ENCODE data around the gene AP2S1.
A peak's percentile ranks its signal among the peaks of the same experiment; 100 is the strongest.
"Not testable (repeated sequence)": the region's sequence is repeated elsewhere in the genome, so short reads cannot be mapped to it uniquely, and the experiment has no call there.

The AP2S1 gene

DNA sequence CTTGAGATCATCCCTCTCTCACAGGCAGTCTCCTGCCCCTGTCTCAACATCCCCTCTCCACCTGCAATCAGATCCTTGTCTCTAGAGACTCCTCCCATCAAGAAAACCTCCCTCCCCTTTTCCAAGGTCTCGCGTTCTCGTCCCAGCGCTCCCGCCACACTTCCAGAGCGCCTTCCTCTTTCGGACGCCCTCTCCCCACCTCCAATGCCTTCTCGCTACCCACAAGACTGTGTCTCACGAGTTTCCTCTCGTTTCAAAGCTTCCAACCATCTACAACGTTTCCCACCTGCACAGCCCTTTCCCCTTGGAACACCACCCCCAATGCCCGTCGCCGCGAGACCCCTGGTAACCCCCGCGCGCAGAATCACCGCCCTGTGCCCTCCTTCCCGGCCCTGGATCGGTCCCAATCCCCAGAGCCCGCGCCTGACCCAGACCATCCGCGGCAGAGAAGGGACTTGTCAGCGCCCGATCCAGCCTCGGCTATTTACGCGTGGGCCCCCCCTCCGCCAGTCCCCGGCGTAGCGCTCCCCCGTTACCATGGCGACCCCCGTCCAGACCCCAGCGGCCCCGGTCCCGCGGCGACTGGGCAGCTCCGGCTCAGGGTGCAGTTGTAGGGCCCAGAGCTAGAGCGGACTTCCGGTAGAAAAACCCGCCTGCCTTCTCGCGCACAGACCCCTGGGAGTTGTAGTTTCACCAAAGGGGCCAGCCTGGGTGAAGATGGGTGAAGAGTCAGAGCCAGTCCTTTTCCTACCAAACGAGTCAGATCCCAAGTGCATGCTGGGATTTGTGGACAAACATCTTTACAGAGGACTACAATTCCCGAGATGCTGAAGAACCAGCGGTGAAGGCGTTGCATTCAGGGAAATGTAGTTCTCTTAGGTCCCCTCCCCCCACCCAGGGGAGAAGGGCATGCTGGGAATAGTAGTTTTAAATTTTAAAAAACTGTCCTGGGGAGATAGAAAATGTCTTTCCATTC, at the start of gene AP2S1:
Gene AP2S1 (minus strand): TSS at position 619 of the 976 bp plus-strand sequence. CDS start 80 bp downstream, at position 539.
- peak; percentile 98 to 99 for DNase-seq (ENCODE audit: low read depth in 2 of 2)

- DNase-seq (ENCODE audit: low read depth in 2 of 2): no peak
Observed at GRCh38 chr19:46900341-46900740, 49.7 kb upstream of the AP2S1 start.

DNA sequence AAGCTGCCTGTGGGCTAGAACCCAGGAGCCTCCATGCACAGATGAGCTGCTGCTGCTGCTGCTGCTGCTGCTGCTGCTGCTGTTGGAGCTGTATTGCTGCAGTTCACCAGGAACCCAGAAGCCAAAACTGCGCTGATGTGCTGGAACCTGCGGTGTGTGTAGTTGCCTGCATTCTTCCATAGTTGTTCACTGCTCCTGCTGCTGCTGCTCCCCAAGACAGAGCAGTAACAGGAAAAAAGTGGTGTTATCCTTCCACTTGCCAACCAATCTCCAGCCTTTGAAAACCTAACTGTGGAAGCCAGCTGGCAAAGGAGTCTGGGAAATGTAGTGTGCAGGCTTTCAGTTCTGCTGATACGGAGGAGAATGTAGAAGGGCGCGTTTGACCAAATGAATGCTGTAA, 48.1 kb upstream of the AP2S1 start:
- DNase-seq (ENCODE audit: low read depth in 2 of 2): no peak

DNA sequence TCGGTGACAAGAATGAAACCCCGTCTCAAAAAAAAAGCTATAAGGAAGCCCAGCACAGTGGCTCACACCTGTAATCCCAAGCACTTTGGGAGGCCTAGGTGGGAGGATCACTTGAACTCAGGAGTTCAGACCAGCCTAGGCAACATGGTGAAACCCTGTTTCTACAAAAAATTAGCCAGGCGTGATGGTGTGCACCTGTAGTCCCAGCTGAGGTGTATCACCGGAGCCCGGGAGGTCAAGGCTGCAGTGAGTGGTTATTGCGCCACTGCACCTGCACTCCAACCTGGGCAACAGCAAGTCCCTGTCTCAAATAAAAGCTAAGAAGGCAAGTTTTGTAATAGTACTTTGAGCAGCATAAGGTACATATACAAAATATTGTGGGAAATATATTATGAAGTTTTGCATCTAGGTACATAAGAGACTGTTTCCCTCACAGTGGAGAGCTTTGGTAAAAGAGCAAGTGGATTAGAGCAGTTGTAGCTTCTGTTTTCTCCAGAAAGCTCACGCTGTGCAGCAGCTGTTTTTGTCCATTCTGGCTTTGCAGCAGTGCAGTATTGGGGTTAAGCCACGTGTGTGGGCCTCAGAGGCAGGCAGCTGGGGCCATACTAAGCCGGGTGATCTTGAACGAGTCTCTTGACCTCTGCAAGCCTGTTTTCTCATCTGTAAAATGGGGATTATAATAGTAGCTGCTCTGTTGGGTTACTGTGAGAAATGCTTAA, 45.6 kb upstream of the AP2S1 start:
- no peak for DNase-seq (ENCODE audit: low read depth in 2 of 2)

DNA sequence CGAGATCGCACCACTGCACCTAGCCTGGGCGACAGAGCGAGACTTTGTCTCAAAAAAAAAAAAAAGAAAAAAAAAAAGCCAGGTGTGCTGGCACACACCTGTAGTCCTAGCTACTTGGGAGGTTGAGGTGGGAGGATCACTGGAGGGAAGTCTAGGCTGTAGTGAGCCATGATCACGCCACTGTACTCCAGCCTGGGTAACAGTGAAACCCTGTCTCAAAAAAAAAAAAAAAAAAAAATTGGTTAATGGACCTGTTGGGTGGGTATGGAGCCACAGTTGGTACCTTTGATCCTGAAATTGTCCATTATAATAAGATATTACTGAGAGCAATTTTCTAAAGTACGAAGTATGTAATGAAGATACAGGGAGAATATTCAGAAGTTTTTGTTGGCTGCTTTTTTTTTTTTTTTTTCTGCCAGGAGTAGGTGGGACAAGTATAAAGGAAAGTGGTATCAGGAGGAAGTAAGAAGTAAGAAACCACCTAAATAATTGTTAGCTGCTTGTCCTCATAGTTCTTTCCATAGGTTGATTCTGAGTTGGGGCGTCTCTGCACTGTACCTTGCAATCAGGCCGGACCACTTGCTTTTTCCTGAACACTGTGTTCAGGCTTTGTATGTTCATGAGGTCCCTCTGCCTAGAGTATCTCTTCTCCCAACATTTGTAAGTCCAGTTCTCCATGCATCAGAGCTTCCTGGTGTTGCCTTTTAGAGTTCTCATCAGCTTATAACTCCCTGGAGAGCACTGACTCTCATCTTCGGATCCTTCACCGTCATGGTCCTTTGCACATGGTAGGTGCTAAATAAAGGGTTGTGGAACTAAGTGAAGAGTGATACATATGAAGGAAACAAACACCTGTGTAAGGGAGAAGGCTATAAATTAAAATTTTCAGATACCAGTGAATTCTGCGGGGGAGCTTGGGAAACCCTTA, 41.9 kb upstream of the AP2S1 start:
- DNase-seq (ENCODE audit: low read depth in 2 of 2): no peak

- DNase-seq (ENCODE audit: low read depth in 2 of 2): peak; percentile 65 to 69
Observed at GRCh38 chr19:46890423-46891170, 40.0 kb upstream of the AP2S1 start.

DNA sequence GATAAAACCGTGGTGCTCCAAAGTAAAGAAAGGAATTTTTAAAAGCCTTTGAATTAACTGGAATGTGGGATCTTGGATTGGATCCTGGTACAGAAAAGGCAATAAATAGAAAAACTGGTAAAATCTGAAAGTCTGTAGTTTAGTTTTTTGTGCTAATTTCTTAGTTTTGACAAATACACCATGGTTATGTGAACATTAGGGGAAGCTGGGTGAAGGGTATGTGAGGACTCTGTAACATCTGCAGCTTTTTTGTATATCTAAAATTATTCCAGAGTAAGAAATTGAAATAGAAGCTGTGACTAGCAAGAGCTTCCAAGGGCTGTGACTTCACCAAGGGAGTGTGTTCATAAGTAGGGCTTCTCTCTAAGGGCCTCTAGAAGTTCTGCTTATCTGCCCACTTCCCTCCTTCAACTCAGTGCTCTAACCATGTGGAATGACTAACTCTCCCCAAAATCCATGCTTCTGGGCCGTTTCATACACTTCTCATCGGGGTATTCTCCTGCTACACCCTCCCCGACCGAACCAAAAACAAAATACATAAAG, 36.7 kb upstream of the AP2S1 start:
- no peak for DNase-seq (ENCODE audit: low read depth in 2 of 2)

DNA sequence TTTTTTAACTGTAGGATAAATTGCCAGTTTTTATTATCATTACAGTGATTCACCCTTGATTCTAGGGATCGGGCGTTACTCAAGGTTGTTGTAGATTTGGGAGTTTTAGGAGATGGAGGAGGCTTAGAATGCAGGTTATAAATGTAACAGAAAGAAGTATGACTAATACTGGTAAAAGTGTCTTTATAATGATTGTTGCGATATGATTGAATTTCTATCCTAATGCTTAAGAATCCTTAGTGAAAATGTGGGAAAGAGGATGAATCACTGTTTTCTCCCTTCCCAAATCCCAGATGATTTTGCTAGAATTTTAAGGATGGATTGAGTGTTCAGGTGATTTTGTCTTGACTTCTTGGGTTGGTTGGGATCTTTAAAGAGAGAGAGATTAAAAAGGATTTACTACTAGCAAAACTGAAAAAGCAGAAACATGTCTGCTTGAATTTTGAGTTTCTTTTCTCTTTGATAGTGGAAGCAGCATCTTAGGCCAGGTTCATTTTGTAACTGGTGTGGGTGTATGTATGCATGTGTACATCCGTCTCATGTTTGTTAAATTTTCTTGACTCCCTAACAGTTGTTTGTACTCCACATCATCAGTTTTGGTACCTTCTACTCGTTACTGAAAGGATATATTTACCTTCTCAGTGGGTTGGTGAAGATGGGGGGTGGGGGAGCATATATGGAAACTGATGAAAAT, 36.0 kb upstream of the AP2S1 start:
- DNase-seq (ENCODE audit: low read depth in 2 of 2): no peak

GRCh38 chr19:46885411-46885810, 34.8 kb upstream of the AP2S1 start:
- no peak for DNase-seq (ENCODE audit: low read depth in 2 of 2)

GRCh38 chr19:46882751-46883150, 32.1 kb upstream of the AP2S1 start:
- DNase-seq (ENCODE audit: low read depth in 2 of 2): not testable (repeated sequence)

GRCh38 chr19:46882034-46882433, 31.4 kb upstream of the AP2S1 start:
- no peak for DNase-seq (ENCODE audit: low read depth in 2 of 2)

GRCh38 chr19:46881092-46881491, 30.4 kb upstream of the AP2S1 start:
- no peak for DNase-seq (ENCODE audit: low read depth in 2 of 2)

- no peak for DNase-seq (ENCODE audit: low read depth in 2 of 2)
Observed at GRCh38 chr19:46880431-46880830, 29.8 kb upstream of the AP2S1 start.

DNA sequence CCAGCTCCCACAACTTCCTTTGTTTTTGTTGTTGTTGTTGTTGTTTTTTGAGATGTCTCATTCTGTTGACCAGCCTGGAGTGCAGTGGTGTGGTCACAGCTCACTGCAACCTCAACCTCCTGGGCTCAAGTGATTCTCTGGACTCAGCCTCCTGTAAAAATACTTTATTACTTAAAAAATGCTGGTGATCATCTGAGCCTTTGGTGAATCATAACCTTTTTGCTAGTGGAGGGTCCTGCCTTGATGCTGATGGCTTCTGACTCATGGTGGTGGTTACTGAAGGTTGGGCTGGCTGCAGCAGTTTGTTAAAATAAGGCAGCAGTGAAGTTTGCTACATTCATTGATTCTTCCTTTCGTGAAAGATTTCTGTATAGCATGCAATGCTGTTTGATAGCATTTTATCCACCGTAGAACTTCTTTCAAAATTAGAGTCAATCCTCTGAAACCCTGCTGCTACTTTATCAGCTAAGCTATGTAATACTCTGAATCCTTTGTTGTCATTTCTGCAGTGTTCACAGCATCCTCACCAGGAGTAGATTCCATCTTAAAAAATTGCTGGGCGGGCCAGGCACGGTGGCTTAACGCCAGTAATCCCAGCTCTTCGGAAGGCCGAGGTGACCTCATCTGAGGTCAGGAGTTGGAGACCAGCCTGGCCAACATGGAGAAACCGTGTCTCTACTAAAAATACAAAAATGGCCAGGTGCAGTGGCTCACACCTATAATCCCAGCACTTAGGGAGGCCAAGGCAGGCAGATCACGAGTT, 28.1 kb upstream of the AP2S1 start:
- peak; percentile 65 for DNase-seq (ENCODE audit: low read depth in 2 of 2)

DNA sequence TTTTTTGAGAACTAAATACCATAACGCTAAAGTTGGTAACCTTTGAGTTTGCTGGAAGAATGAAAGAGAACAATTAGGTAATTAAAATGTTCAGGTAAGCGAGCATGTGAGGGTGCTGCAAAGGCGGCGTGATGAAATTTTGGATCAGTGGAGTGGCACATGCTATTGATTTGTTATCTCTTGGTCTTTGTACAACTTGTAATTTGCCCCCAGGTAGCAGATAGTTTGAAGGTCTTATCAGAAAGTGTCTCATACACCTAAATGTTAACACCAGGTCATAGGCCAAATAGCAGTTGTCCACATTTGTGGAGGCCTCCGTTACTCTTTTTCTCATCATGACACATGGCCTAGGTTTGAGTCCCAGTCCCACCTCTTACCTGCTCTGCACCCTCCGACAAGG, 25.0 kb upstream of the AP2S1 start:
- DNase-seq (ENCODE audit: low read depth in 2 of 2): no peak

GRCh38 chr19:46875234-46875633, 24.6 kb upstream of the AP2S1 start:
- no peak for DNase-seq (ENCODE audit: low read depth in 2 of 2)

DNA sequence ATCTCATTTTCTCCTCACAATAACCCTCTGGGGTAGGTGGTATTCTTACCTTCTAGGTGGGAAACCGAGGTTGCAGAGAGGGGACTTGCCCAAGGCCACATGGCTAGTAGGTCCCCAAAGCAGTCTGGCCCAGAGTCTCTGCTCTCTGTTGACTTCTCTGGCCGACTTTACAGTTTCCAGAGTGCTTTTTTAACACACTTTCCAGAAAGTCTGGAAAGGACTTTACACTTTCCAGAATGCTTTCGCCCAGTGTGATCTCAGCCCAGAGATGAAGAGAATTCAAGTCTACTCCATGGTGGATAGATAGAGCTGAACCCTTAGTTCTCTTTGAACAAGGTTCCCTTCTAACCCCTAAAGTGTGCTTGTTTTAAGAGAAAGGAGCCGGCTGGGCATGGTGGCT, 22.3 kb upstream of the AP2S1 start:
- DNase-seq (ENCODE audit: low read depth in 2 of 2): no peak

DNA sequence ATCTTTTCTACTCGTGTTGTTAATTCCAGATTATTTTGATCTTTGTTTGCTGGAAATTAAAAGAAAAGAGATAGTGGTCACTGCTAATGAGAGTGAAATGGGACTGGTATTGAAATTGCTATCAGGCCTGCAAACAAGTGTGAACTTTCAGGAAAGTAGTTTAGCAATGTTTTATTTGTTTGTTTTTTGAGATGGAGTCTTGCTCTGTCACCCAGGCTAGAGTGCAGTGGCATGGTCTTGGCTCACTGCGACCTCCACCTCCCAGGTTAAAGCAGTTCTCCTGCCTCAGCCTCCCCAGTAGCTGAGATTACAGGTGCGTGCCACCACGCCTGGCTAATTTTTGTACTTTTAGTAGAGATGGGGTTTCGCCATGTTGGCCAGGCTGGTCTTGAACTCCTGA, 20.5 kb upstream of the AP2S1 start:
- DNase-seq (ENCODE audit: low read depth in 2 of 2): not testable (repeated sequence)

Measured in fibroblast of skin of left quadriceps (primary cell).